GM19043 (cell line): ENCODE results near the gene ZNF518B.
"Not testable (repeated sequence)": the region's sequence is repeated elsewhere in the genome, so short reads cannot be mapped to it uniquely, and the experiment has no call there.

Experiments used
- ATAC-seq: cut with Tn5 transposase; IDR thresholded peaks from one replicate; pipeline ENCODE4 v1.9.1; 2021; ENCODE audit warnings: low read depth; ENCODE audit not compliant: unreplicated experiment

Gene ZNF518B

GRCh38 chr4:10456595-10457254 lies 501 bp downstream of the ZNF518B start:
- peak; percentile 60 for ATAC-seq

DNA sequence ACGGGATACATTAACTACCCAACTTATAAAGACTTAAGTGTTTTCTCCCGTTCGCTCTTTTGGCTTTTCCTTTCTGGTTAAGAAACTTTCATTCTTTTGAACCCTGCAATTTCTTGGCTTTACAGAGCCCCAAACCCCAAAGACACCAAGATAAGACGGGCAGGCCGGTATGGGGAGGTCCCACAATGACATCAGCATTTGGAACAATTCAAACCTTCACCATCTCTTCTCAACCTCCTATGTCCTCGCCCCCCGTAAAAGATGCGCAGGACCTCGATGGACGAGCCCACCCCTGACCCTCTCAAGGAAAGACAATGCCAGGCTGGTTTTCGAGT lies 999 bp downstream of the ZNF518B start:
- ATAC-seq, result no peak

- no peak for ATAC-seq
Observed at GRCh38 chr4:10455133-10455532, 2.1 kb downstream of the ZNF518B start.

DNA sequence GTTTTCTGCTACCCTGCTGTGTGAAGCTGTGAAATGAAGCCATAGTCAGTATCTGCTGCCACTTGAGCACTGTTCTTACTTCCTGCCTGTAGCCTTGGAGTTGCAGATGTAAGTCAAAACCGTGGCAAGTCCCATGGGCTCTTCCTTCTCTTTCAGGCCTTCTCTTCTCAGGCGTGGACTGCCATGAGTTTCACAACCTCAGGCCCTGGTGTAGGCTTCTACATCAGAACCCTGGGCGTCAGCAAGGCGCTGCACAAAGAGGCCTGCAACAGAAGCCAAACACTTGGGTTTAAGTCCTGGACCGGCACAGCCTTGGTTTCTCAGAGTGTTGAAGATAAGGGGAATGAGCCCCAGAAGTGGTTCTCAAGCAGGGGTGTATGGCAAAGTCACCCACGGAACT lies 2.5 kb downstream of the ZNF518B start:
- no peak for ATAC-seq

DNA sequence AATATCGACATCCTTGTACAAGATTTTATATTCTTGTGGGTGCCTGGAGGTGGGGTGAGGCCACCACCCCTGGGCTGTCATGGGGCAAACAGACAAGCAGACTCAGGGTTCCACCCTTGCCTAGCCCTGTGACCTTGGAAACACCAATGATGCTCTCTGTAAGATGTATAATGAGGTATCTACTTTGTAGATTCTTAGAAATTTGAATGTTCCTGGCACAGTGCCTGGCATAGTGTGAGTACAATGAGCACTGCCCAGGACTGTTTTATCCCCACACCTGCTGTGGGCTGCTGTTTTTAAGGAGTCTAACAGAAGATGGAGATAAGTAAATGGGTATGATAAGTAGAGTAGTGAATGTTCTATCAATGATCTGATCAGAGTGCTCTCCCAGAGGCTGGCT lies 3.1 kb downstream of the ZNF518B start:
- ATAC-seq, result no peak

- no peak for ATAC-seq
Observed at GRCh38 chr4:10448991-10449390, 8.2 kb downstream of the ZNF518B start.

GRCh38 chr4:10442976-10443375 lies 14.2 kb downstream of the ZNF518B start:
- no peak for ATAC-seq

DNA sequence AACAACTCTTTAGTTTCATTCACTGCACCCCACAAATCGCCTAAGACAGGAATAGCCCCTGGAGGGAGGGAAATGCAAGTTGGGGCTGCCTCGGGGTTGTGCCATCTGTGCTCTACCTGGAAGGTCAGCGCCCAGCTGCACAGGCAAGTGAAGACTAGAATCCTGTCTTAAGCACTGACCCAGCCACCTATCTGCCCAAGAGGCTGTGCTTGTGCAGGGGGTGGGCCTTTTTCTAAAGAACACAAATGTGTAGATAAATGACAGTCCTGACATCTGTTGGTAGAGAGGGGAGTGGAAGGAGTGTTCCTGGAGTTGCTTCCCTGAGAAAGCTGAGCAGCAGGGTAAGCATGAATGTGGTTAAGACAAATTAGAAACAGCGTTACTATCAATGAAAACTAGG lies 15.7 kb downstream of the ZNF518B start:
- no peak for ATAC-seq

GRCh38 chr4:10438924-10439323 lies 18.3 kb downstream of the ZNF518B start:
- ATAC-seq, result no peak

DNA sequence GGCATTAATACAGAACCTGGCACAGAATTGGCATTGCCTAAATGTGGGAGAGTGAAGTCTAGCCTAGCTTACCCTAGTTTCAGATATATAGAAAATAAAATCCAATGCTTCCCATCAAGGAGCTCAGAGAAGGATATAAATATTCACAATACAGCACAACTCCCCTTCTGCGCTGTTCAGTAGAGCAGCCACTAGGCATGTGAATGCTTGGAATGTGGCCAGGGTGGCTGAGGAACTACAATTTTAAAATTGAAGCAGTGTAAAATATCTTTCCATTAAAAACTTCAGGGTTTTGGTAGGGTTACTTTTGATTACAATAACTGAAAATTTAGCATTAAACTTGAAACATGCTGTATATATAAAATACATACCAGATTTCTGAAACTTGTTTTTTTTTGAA lies 19.5 kb downstream of the ZNF518B start:
- ATAC-seq, result no peak

DNA sequence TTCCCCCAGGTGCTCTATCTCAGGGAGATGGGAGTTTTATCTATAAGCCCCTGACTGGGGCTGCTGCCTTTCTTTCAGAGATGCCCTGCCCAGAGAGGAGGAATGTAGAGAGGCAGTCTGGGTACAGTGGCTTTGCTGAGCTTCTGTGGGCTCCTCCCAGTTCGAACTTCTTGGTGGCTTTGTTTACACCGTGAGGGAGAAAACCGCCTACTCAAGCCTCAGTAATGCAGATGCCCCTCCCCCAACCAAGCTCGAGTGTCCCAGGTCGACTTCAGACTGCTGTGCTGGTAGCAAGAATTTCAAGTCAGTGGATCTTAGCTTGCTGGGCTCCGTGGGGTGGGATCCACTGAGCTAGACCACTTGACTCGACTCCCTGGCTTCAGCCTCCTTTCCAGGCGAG lies 29.5 kb downstream of the ZNF518B start:
- ATAC-seq, result not testable (repeated sequence)

DNA sequence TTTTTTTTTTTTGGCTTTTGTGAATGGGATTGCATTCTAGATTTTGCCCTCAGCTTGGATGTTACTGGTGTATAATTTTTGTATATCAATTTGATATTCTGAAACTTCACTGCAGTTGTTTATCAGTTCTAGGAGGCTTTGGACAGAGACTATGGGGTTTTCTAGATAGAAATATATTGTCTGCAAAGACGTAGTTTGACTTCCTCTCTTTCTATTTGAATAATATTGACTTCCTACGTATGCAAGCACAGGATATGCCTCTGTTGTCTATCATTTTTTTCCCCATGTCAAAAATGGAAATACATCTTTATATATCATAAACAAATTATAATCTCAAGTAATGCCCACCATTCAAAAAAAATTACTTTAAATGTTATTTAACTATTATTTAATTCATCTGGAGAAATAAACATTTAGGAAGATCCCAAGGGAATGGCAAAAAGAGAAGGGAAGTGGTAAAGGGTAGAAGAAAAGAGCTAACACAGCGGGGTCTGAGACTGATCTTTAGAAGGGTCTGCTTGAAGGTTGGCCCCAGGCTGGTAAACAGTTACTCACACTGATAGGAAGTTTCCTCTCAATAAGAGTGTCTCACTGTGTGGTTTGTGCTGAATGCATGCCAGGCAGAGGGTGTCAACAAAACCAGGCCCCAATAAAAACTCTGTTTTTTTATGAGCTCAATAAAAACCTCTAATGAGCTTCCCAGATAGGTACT lies 35.7 kb downstream of the ZNF518B start:
- ATAC-seq, result no peak

DNA sequence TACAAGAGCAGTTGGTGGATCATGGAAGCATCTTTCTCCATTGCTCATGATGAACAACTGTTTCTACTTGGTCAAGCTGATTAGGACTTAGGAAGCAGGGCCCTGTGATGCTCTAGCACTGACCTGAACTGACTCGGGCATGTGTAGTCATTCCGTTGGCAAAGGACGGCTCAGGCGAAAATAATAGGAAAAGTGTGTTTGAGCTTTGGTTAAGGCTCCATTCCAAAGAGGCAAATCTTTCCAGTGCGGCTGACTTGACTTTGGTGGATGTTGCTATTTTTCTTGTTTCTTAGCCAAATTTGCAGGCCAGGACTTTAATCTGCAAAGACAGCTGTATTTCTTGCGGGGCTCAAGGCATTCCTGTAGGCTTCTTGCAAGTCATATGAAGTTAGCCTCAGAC lies 39.5 kb downstream of the ZNF518B start:
- ATAC-seq, result no peak

DNA sequence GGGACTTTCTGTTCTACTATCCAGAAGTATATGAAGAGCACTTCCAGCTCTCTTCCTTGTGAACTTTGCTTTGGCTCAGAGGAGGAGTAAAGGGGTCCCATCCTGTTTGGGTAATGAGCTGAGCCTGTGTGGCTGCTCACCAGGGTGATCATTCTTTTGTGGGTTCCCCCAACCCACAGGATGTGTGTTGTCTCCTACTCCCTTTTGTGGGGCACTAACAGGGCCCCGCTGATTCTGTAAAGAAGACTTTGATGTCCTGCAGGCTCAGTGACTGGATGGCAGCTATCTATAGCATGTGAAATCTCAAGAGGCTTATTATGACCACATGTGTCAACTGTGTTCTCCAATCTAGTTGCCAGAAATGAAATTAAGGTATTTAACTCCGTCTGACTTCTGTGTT lies 40.8 kb downstream of the ZNF518B start:
- no peak for ATAC-seq

GRCh38 chr4:10413177-10413576 lies 44.0 kb downstream of the ZNF518B start:
- ATAC-seq, result peak; percentile 90

DNA sequence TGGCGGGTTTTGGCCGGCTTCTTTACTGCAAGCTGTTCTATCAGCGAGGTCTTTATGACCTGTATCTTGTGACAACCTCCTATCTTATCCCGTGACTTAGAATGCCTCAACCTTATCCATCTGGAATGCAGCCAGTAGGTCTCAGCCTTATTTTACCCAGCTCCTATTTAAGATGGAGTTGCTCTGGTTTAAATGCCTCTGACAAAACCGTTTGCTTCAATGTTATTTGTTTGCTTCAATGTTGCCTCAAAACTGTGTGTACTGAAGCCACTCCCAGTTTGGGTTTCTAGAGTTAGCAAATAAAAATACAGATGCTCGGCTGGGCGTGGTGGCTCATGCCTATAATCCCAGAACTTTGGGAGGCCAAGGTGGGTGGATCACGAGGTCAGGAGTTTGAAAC lies 51.6 kb downstream of the ZNF518B start:
- no peak for ATAC-seq

- no peak for ATAC-seq
Observed at GRCh38 chr4:10403633-10404445, 53.4 kb downstream of the ZNF518B start.

DNA sequence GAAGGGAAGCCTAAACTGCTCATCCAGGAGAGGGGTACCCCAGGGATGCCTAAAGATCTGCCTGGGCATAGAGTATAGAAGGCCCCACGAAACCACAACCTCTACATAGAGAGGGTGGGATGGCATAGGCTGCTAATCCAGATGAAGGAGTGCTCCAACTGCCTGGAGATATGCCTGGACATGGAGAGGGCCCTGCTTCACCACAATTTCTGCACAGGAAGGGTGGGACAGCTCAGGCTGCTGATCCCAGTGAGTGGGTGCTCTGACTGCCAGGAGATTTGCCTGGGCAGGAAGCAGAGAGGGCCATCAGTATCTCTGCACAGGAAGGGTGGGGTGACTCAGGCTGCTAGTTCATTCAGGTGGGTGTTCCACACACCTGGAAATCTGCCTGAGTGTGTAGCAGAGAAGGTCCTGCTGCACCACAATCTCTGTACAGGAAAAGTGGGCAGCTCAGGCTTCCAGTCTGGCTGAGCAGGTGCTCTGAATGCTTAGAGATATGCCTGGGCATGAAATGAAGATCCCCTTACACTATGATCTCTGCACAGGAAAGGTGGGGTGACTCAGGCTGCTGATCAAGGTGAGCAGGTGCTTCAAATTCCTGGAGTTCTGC lies 61.1 kb downstream of the ZNF518B start:
- no peak for ATAC-seq
